B cell (primary cell): Measurements from ENCODE around the gene DNAJC1.

Experiments
- EZH2 ChIP-seq: IDR thresholded peaks from 2 replicates; pipeline ENCODE4 v1.6.1; 2012; ENCODE audit warnings: borderline replicate concordance, low read depth, mild to moderate bottlenecking, moderate library complexity, low read length; ENCODE audit not compliant: insufficient read depth, poor library complexity, severe bottlenecking
- TF ChIP-seq, protein P1 (sequence below): fragments of 200-600 bp; IDR thresholded peaks from one replicate; pipeline ENCODE4 v1.8.0; 2022; ENCODE audit warnings: antibody characterized with exemption, mild to moderate bottlenecking

DNA sequence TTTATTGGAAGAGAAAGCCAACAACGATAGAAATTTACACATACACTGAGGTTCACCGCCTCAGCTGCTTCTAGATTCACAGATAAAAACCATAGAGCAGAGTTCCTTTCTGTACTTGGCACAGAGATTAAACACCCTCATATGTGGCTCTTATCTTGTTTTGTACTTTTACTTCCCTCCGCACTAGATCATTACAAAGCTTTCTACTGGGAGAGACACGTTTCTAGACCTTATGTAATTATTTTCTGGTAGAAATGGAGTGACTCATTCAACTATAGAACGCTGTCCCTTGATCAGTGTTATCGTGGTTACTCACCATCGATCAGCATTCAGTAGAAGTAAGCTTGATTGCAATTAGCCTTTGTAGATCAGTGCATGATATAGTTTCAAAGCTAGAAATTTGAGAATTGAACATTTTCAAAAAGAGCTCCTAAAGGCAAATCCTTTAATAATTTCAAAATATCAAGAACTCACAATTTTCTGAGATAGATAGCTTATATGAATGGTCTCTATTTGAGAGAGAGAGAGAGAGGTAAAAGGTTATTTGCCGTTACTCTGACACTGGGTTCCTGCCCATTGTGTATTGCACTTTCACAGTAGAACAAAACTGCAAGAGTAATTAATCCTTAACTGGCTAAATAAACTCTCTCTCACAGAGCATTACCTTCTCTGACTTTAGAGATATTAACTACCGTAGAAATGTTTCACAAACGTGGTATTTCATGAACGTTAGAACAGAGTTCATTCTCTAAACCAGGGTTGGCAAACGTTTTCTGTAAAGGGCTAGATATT lies 26.1 kb upstream of the DNAJC1 start:
- TF ChIP-seq, protein P1, sequence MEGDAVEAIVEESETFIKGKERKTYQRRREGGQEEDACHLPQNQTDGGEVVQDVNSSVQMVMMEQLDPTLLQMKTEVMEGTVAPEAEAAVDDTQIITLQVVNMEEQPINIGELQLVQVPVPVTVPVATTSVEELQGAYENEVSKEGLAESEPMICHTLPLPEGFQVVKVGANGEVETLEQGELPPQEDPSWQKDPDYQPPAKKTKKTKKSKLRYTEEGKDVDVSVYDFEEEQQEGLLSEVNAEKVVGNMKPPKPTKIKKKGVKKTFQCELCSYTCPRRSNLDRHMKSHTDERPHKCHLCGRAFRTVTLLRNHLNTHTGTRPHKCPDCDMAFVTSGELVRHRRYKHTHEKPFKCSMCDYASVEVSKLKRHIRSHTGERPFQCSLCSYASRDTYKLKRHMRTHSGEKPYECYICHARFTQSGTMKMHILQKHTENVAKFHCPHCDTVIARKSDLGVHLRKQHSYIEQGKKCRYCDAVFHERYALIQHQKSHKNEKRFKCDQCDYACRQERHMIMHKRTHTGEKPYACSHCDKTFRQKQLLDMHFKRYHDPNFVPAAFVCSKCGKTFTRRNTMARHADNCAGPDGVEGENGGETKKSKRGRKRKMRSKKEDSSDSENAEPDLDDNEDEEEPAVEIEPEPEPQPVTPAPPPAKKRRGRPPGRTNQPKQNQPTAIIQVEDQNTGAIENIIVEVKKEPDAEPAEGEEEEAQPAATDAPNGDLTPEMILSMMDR: no peak
- no peak for TF ChIP-seq EZH2
